Eye (tissue), 1 donor: Measurements from ENCODE around the gene NKX1-2.
"Not testable (repeated sequence)": the region's sequence is repeated elsewhere in the genome, so short reads cannot be mapped to it uniquely, and the experiment has no call there.

Experiments used
- DNase-seq: peaks from one replicate; pipeline ENCODE4 v3.0.0-alpha.2; 2015

Gene NKX1-2

GRCh38 chr10:124449170-124450011 lies 444 bp downstream of the NKX1-2 start:
- DNase-seq, result peak; percentile 53

DNA sequence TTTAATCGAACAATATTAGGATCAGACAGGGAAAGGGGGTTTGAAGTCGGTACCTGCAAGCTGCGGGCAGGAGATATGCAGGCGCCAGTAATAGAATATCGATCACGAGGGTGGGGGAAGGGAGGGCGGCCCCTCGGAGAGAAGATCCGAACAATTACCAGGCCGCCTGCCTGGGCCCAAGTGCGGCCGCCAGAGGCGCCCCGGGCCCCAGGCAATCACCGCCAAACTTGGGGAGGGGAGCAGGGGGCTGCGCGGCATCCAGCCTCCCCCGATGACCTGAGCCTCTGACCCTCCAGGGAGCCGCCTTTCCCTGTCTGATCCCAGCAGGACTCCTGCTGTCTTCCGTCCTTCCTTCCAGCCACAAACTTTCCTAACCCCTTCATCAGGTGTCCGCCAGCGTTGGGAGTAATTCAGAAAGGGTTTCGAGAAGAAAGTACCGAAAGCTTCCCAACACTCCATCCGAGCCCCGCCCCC lies 1.1 kb downstream of the NKX1-2 start:
- DNase-seq, result peak; percentile 35

GRCh38 chr10:124447751-124448466 lies 1.9 kb downstream of the NKX1-2 start:
- peak; percentile 51 for DNase-seq

GRCh38 chr10:124446830-124447750 lies 2.7 kb downstream of the NKX1-2 start:
- DNase-seq, result no peak

GRCh38 chr10:124441694-124442093 lies 8.1 kb downstream of the NKX1-2 start:
- DNase-seq, result not testable (repeated sequence)

- no peak for DNase-seq
These were observed 13.6 kb downstream of the NKX1-2 start for GRCh38 chr10:124436191-124436638.

DNA sequence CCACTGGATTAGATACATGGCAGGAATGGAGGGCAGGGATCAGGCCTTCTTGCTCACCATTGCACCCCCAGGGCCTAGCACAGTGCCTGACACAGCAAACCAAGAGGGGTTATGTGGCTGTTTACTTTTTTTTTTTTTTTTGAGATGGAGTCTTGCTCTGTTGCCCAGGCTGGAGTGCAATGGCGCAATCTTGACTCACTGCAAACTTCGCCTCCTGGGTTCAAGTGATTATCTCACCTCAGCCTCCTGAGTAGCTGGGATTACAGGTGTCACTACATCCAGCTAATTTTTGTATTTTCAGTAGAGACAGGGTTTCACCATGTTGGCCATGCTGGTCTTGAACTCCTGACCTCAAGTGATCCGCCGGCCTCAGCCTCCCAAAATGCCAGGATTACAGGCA lies 14.2 kb downstream of the NKX1-2 start:
- DNase-seq, result not testable (repeated sequence)

DNA sequence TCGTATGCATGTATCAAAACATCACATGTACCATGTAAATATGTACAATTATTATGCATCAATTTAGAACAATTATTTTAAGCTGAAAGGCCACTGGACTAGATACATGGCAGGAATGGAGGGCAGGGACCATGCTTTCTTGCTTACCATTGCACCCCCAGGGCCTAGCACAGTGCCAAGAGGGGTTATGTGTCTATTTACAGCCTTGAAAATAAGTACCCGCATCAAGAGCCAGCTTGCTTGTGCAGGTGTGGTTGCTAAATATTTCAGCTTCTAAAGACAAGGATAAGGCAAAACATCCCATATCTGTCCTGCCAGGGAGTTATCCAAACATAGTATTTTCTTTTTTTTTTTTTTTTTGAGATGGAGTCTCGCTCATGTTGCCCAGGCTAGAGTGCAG lies 16.4 kb downstream of the NKX1-2 start:
- no peak for DNase-seq

DNA sequence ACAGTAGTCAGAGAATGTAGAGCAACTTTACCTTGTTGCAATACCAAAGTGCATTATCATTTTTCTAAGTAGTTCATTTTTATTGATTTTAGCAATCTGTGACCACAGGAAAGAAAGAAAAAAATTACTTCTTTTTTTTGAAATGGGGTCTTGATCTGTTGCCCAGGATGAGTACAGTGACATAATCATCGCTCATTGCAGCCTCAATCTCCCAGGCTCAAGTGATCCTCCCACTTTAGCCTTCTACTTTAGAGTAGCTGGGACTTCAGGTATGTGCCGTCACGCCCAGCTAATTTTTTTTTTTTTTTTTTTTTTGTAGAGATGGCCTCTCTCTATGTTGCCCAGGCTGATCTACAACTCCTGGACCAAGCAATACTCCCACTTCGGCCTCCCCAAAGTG lies 19.8 kb downstream of the NKX1-2 start:
- no peak for DNase-seq

GRCh38 chr10:124429576-124429975 lies 20.3 kb downstream of the NKX1-2 start:
- no peak for DNase-seq

- no peak for DNase-seq
These were observed 21.5 kb downstream of the NKX1-2 start for GRCh38 chr10:124428207-124428777.

- DNase-seq, result no peak
These were observed 24.4 kb downstream of the NKX1-2 start for GRCh38 chr10:124425227-124425962.

- DNase-seq, result no peak
These were observed 26.0 kb downstream of the NKX1-2 start for GRCh38 chr10:124423813-124424212.

- DNase-seq, result no peak
These were observed 27.1 kb downstream of the NKX1-2 start for GRCh38 chr10:124422742-124423141.

- DNase-seq, result no peak
These were observed 29.6 kb downstream of the NKX1-2 start for GRCh38 chr10:124420254-124420653.

DNA sequence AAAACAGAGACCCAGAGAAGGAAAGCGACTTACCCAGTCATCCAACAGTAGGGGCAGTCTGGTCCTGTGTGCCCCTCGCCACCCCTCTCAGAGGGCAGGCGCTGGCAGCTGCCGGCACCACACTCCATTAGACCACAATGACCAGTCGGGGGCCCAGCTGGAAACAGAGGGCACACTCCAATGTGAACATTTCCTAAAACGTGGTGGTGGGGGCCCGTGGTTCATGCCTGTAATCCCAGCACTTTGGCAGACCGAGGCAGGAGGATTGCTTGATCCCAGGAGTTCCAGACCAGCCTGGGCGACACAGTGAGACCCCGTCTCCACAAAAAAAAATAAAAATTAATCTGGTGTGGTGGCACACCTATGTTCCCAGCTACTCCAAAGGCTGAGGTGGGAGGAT lies 30.2 kb downstream of the NKX1-2 start:
- no peak for DNase-seq

- peak; percentile 99 for DNase-seq
These were observed 30.9 kb downstream of the NKX1-2 start, which contains the start of gene OAT for GRCh38 chr10:124418726-124419501. Gene OAT (minus strand): TSS chr10:124418923. CDS start chr10:124412171, 6,752 bp downstream.

GRCh38 chr10:124417895-124418725 lies 31.7 kb downstream of the NKX1-2 start:
- DNase-seq, result peak; percentile 81

- DNase-seq, result no peak
These were observed 33.1 kb downstream of the NKX1-2 start for GRCh38 chr10:124416733-124417132.

- no peak for DNase-seq
These were observed 34.6 kb downstream of the NKX1-2 start for GRCh38 chr10:124415210-124415609.
